ENCODE data around the gene ZFHX3. TPM values are rescaled to one million over a fixed set of nuclear protein-coding genes. Genes with fewer than 3 reads are reported as not detected.

Gene ZFHX3
- total RNA-seq, 1 donor from 2014 or later = 6.7 TPM

- DNase-seq = no peak
Observed at GRCh38 chr16:72974142-72974769, 73.7 kb downstream of the ZFHX3 start.

- no peak for DNase-seq
Observed at GRCh38 chr16:72972878-72973571, 74.9 kb downstream of the ZFHX3 start.

- no peak for DNase-seq
Observed at GRCh38 chr16:72971370-72971769, 76.6 kb downstream of the ZFHX3 start.

- no peak for DNase-seq
Observed at GRCh38 chr16:72970656-72971055, 77.3 kb downstream of the ZFHX3 start.

GRCh38 chr16:72969812-72970211 lies 78.1 kb downstream of the ZFHX3 start:
- no peak for DNase-seq

- DNase-seq = no peak
Observed at GRCh38 chr16:72969146-72969545, 78.8 kb downstream of the ZFHX3 start.

GRCh38 chr16:72967941-72968340 lies 80.0 kb downstream of the ZFHX3 start:
- no peak for DNase-seq

- DNase-seq = no peak
Observed at GRCh38 chr16:72963533-72964315, 84.2 kb downstream of the ZFHX3 start.

- no peak for DNase-seq
Observed at GRCh38 chr16:72962347-72962746, 85.6 kb downstream of the ZFHX3 start.

- DNase-seq = no peak
Observed at GRCh38 chr16:72961863-72962262, 86.1 kb downstream of the ZFHX3 start.

- peak; percentile 18 for DNase-seq
Observed at GRCh38 chr16:72961115-72961832, 86.7 kb downstream of the ZFHX3 start.

- no peak for DNase-seq
Observed at GRCh38 chr16:72960101-72960500, 87.8 kb downstream of the ZFHX3 start.

- no peak for DNase-seq
Observed at GRCh38 chr16:72959301-72959996, 88.5 kb downstream of the ZFHX3 start.

GRCh38 chr16:72958522-72959076 lies 89.3 kb downstream of the ZFHX3 start:
- DNase-seq = no peak

GRCh38 chr16:72957303-72958277 lies 90.3 kb downstream of the ZFHX3 start:
- DNase-seq = no peak

GRCh38 chr16:72956124-72957064 lies 91.5 kb downstream of the ZFHX3 start:
- DNase-seq = no peak

- no peak for DNase-seq
Observed at GRCh38 chr16:72952811-72953271, 95.1 kb downstream of the ZFHX3 start.

- no peak for DNase-seq
Observed at GRCh38 chr16:72952404-72952803, 95.5 kb downstream of the ZFHX3 start.

GRCh38 chr16:72951916-72952315 lies 96.0 kb downstream of the ZFHX3 start:
- no peak for DNase-seq
